GM12874 (cell line): ENCODE data around the gene C7orf57.

Experiments
- TF ChIP-seq, protein P1 (sequence below): IDR thresholded peaks from 2 replicates; pipeline ENCODE4 v1.5.1; 2011; ENCODE audit warnings: low read depth, mild to moderate bottlenecking, control low read depth, low read length, moderate library complexity; ENCODE audit not compliant: insufficient read depth

C7orf57 gene

GRCh38 chr7:48097521-48098231 is 62.3 kb downstream of the C7orf57 start:
- TF ChIP-seq, protein P1, sequence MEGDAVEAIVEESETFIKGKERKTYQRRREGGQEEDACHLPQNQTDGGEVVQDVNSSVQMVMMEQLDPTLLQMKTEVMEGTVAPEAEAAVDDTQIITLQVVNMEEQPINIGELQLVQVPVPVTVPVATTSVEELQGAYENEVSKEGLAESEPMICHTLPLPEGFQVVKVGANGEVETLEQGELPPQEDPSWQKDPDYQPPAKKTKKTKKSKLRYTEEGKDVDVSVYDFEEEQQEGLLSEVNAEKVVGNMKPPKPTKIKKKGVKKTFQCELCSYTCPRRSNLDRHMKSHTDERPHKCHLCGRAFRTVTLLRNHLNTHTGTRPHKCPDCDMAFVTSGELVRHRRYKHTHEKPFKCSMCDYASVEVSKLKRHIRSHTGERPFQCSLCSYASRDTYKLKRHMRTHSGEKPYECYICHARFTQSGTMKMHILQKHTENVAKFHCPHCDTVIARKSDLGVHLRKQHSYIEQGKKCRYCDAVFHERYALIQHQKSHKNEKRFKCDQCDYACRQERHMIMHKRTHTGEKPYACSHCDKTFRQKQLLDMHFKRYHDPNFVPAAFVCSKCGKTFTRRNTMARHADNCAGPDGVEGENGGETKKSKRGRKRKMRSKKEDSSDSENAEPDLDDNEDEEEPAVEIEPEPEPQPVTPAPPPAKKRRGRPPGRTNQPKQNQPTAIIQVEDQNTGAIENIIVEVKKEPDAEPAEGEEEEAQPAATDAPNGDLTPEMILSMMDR, result no peak

DNA sequence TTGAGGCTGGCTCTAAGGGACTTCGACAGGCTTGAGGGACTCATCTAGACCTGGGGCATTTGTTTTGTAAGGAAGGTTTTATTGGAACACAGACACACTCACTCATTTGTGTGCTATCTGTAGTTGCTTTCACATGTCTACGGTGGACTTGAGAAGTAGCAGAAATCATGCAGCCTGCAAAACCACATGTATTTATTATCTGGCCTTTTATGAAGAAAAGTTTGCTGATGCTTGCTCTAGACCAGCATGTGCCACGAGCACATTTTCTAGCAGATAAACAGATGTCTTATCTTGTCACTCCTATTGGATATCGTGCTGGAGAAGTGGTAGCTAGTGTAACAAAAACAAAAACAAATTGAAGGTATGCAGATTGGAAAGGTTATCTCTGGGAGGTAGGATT is 63.5 kb downstream of the C7orf57 start:
- TF ChIP-seq, protein P1, result no peak

DNA sequence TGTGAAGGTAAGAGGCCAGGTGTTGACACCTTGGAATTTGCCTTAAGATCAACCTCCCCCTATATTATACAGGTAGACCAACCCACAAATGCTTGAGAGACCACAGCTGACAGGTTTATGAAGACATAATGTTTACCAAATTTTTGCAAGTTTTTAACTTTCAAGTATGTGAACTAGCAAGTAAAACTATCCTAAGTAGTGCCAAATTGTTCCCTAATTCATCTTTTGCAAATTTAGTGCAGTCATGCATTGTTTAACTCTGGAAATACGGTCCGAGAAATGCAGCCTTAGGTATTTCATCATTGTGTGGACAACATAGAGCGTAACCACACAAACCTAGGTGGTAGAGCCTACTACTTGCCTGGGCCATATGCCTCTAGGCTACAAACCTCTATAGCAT is 64.4 kb downstream of the C7orf57 start:
- TF ChIP-seq, protein P1, result no peak

DNA sequence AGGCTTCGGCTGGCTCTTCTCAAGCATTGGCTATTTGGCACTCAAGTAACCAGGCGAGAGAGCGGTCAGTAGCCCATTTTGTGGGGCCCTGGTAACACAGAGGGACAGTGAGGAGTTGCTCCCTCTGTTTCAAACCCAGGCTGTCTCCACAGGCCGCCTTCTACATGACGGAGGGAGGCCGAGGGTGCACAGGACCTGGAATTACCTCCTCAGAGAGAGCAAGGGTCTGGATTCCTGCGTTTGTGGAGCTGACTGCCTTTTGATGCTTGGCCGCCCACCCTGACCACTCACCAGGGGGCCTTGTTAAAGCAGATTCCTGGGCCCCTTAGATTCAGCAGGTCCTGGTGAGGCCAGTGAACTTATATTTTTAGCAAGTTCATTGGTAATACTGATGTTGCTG is 66.0 kb downstream of the C7orf57 start:
- TF ChIP-seq, protein P1, result no peak

GRCh38 chr7:48101968-48102367 is 66.6 kb downstream of the C7orf57 start:
- TF ChIP-seq, protein P1, result peak; percentile 46; the same call in 1 of the 2 replicates

GRCh38 chr7:48102530-48102929 is 67.2 kb downstream of the C7orf57 start:
- TF ChIP-seq, protein P1, result no peak

DNA sequence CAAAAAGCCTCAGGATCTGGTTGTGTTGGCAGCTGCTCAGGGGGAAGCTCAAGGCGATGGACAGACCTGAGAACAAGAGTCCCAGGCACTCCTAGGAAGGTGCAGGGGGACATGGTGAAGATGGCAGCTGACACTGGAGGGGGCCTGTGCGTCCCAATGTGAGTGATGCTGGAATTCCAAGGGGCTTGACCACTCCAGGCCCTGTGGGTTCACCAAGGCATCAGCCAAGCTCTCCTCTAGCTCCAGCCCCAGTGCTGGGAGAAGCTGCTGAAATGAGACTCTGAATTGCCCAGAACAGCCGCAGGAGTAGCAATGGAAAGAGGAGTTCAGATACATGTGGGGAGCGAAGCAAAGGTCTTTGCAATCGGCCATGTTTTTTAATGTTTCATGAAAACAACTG is 69.7 kb downstream of the C7orf57 start:
- TF ChIP-seq, protein P1, result no peak
